CD4-positive, alpha-beta T cell (primary cell): ENCODE measurements around the gene MBNL3. TPM values are rescaled to one million over a fixed set of nuclear protein-coding genes. Genes with fewer than 3 reads are reported as not detected.

Experiments used
- ATAC-seq: fragments of 200-7000 bp; cut with Tn5 transposase; one replicate; pipeline ENCODE4 v1.10.0; 2022; ENCODE audit warnings: mild to moderate bottlenecking; ENCODE audit not compliant: poor library complexity
- CTCF ChIA-PET: fragments of 350-600 bp; sonication (Branson Sonifier 250); formaldehyde crosslinking; loops from one replicate; lab custom pipeline; 2021; ENCODE audit warnings: antibody characterized with exemption, inconsistent platforms; lab: Charles Lee
- POLR2A ChIA-PET: fragments of 350-600 bp; sonication (Branson Sonifier 250); formaldehyde crosslinking; loops from one replicate; lab custom pipeline; 2021; ENCODE audit warnings: antibody characterized with exemption, inconsistent platforms; lab: Charles Lee
- DNase-seq, 14 experiments: peaks; one replicate each; pipeline ENCODE4 v3.0.0-alpha.2; 2013 to 2020; ENCODE audit warnings: mixed read lengths in 2 of 14
- H3K27ac ChIP-seq, 2 donors: one replicate each; pipeline versions ENCODE4 v1.5.1 to v1.7.0; 2013; ENCODE audit warnings: low read length in 2 of 2, low read depth in 1 of 2, mild to moderate bottlenecking in 1 of 2
- H3K27me3 ChIP-seq, 2 experiments: 1 replicate in 1 of 2; 2 replicates in 1 of 2; pipeline versions ENCODE4 v1.6.1 to v1.7.0; 2013; ENCODE audit warnings: low read length in 2 of 2, control low read depth in 1 of 2, mild to moderate bottlenecking in 1 of 2, moderate library complexity in 1 of 2; ENCODE audit not compliant: insufficient read depth in 2 of 2, control insufficient read depth in 1 of 2
- H3K36me3 ChIP-seq: one replicate; pipeline ENCODE4 v1.6.1; 2013; ENCODE audit warnings: low read length, control low read depth; ENCODE audit not compliant: insufficient read depth
- H3K4me1 ChIP-seq: one replicate; pipeline ENCODE4 v1.6.1; 2013; ENCODE audit warnings: low read length, control low read depth; ENCODE audit not compliant: insufficient read depth
- H3K4me3 ChIP-seq: one replicate; pipeline ENCODE4 v1.5.1; 2013; ENCODE audit warnings: mild to moderate bottlenecking, low read length, moderate library complexity
- H3K9me3 ChIP-seq, 2 experiments: 1 replicate in 1 of 2; 2 replicates in 1 of 2; pipeline versions ENCODE4 v1.6.1 to v1.7.0; 2013; ENCODE audit warnings: low read length in 2 of 2, mild to moderate bottlenecking in 2 of 2, control low read depth in 1 of 2, moderate library complexity in 1 of 2; ENCODE audit not compliant: control insufficient read depth in 1 of 2, insufficient read depth in 1 of 2
- H3K27ac Mint-ChIP-seq: one replicate; pipeline ENCODE4 v1.8.0; 2020; ENCODE audit warnings: mixed read lengths
- H3K27me3 Mint-ChIP-seq: one replicate; pipeline ENCODE4 v1.8.0; 2021; ENCODE audit warnings: mixed read lengths
- H3K36me3 Mint-ChIP-seq: one replicate; pipeline ENCODE4 v1.8.0; 2021; ENCODE audit warnings: low read depth, mixed read lengths
- H3K4me1 Mint-ChIP-seq: one replicate; pipeline ENCODE4 v1.8.0; 2021; ENCODE audit warnings: low read depth, mixed read lengths
- H3K4me3 Mint-ChIP-seq: one replicate; pipeline ENCODE4 v1.8.0; 2020; ENCODE audit warnings: mild to moderate bottlenecking, mixed read lengths
- H3K9me3 Mint-ChIP-seq: one replicate; pipeline ENCODE4 v1.8.0; 2020; ENCODE audit warnings: mixed read lengths
- CTCF ChIP-seq: fragments of 200-600 bp; IDR thresholded peaks from one replicate; pipeline ENCODE4 v1.8.0; 2022; ENCODE audit warnings: antibody characterized with exemption, mild to moderate bottlenecking
- intact Hi-C, 2 experiments: fragments of 100-400 bp; cut with DNase I in 1 of 2; cut with micrococcal nuclease in 1 of 2; formaldehyde crosslinking; loops; one replicate each; pipeline versions ENCODE4 v1.15.1 to v1.9.0; 2023 to 2025; cut with DNase I, micrococcal nuclease
- total RNA-seq, 174 experiments: library from RNA in 2 of 174; stranded (reverse) in 2 of 174; gene quantifications; one replicate each; pipeline ENCODE4 v1.2.3 and lab custom pipeline; 2021 to 2026

The MBNL3 gene
- total RNA-seq, 2 experiments from 2014 or later, result 19.0 to 19.4 TPM

- Mint-ChIP-seq H3K27ac (no peak overlapping the region), H3K4me1 (peaks cover 17% of the 10 kb centered on the region), H3K9me3 (no peaks in the 10 kb centered on the region), H3K36me3 (no peaks in the 10 kb centered on the region), H3K27me3 (no peaks in the 10 kb centered on the region), H3K4me3 (no peak overlapping the region)
- CTCF ChIA-PET, result no interaction called here
- no peak for DNase-seq
- no peaks in the 10 kb centered on the region for H3K36me3 ChIP-seq
- TF ChIP-seq CTCF, result no peak
- no peak overlapping the region for H3K4me3 ChIP-seq
- no peaks in the 10 kb centered on the region for H3K9me3 ChIP-seq
- no peaks in the 10 kb centered on the region for H3K27me3 ChIP-seq
- ATAC-seq, result no peak
- POLR2A ChIA-PET, result interaction anchor here (0.6 kb wide), 1 partner anchor 63 kb away, joined by 3 read pairs; no protein-coding TSS in a partner anchor
- intact Hi-C loops, result no loop called here
- peaks cover 2% of the 10 kb centered on the region for H3K4me1 ChIP-seq
- H3K27ac ChIP-seq, result no peak overlapping the region
Measured at GRCh38 chrX:132470831-132471230, 18.0 kb downstream of the MBNL3 start.

DNA sequence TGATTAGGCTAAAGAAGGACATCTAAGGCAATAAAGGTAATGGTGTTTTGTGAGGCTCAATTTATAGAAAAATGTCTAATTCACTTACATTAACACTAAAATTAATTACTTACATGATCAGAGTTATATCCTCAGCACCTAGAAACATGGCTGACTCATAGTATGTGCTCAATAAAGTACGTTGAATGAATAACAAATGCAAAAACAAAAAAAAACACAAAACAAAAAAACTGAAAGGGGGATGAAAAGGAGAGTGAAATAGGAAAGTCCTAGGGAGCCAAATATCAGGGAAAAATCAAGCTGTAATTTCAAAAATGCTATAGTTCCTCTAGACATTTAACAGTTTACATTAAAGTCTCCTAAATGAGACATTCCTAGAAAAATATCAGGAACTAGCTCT, 18.7 kb downstream of the MBNL3 start:
- ChIA-PET CTCF (no interaction called here), POLR2A (interaction anchor here (0.6 kb wide), 1 partner anchor 63 kb away, joined by 3 read pairs; no protein-coding TSS in a partner anchor)
- H3K4me3 Mint-ChIP-seq, result no peak overlapping the region
- H3K27ac ChIP-seq, result no peak overlapping the region
- H3K36me3 ChIP-seq, result no peaks in the 10 kb centered on the region
- no peak for DNase-seq
- H3K27me3 ChIP-seq, result no peaks in the 10 kb centered on the region
- no peak for ATAC-seq
- no peaks in the 10 kb centered on the region for H3K36me3 Mint-ChIP-seq
- no peaks in the 10 kb centered on the region for H3K27me3 Mint-ChIP-seq
- H3K9me3 Mint-ChIP-seq, result no peaks in the 10 kb centered on the region
- no peaks in the 10 kb centered on the region for H3K9me3 ChIP-seq
- intact Hi-C loops, result no loop called here
- TF ChIP-seq CTCF, result no peak
- H3K4me3 ChIP-seq, result no peak overlapping the region
- no peaks in the 10 kb centered on the region for H3K4me1 ChIP-seq
- peaks cover 11% of the 10 kb centered on the region for H3K4me1 Mint-ChIP-seq
- no peak overlapping the region for H3K27ac Mint-ChIP-seq

- Histone ChIP-seq H3K4me1 (no peaks in the 10 kb centered on the region), H3K27ac (no peak overlapping the region), H3K9me3 (no peaks in the 10 kb centered on the region), H3K27me3 (no peaks in the 10 kb centered on the region), H3K4me3 (no peak overlapping the region), H3K36me3 (no peaks in the 10 kb centered on the region)
- no peaks in the 10 kb centered on the region for H3K27me3 Mint-ChIP-seq
- H3K4me3 Mint-ChIP-seq, result no peak overlapping the region
- ATAC-seq (no peak), DNase-seq (no peak)
- H3K9me3 Mint-ChIP-seq, result no peaks in the 10 kb centered on the region
- H3K36me3 Mint-ChIP-seq, result no peaks in the 10 kb centered on the region
- no peak for TF ChIP-seq CTCF
- no peaks in the 10 kb centered on the region for H3K4me1 Mint-ChIP-seq
- no peak overlapping the region for H3K27ac Mint-ChIP-seq
- intact Hi-C loops, result loop anchor here in 1 of 2 experiments (10.0 kb wide), 1 partner anchor 614 kb away; no protein-coding TSS in a partner anchor
- CTCF ChIA-PET, result no interaction called here
- POLR2A ChIA-PET, result no interaction called here
Measured at GRCh38 chrX:132468454-132468853, 20.4 kb downstream of the MBNL3 start.
